Stimulated activated CD8-positive, alpha-beta memory T cell treated with anti-CD3 and anti-CD28 coated beads, Interleukin-4, amount 100 ng/mL, for 48 hours (primary cell): ENCODE measurements around the gene FLOT1.

Experiments used
- DNase-seq: peaks from one replicate; pipeline ENCODE4 v3.0.0-alpha.2; 2020

FLOT1 gene, protein sequence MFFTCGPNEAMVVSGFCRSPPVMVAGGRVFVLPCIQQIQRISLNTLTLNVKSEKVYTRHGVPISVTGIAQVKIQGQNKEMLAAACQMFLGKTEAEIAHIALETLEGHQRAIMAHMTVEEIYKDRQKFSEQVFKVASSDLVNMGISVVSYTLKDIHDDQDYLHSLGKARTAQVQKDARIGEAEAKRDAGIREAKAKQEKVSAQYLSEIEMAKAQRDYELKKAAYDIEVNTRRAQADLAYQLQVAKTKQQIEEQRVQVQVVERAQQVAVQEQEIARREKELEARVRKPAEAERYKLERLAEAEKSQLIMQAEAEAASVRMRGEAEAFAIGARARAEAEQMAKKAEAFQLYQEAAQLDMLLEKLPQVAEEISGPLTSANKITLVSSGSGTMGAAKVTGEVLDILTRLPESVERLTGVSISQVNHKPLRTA

DNA sequence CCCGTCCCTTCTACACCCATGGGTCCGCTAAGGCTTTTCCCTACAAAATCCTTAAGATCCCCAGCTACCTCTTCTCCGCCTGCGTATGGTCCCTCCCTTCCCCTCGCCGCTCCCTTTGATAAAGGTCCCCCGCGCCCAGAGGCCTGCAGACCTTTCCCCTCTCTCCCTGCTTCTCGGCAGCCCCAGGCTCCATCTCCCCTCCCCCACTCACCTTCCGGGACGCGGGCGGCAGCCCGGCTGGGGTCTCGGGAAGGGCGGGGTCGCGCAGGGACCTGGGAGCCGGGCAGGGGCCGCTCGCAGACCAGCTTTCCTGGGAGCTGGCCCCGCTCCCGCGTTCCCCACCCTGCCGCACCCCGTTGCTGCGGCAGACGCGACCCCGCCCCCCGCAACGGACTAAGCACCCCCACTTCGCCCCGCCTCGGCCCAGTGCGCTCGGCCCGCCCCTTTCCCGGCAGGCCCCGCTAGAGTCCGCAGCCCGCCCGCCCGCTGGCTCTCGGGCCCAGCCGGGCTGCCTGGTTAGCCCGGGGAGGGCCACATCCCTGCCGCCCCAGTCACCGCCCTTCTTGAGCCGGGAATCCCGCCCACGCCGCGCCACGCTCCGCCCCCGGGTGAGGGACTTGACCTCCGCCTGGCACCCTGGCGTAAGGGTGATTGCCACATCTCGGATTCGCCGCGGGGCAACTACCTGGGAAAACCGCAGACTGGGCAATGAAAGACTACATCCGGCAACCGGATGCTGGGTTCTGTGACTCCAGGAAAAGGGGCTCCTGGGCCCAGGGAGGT, at the start of gene FLOT1:
TSS of gene FLOT1 (minus strand) at position 372 of the 783 bp plus-strand sequence. CDS start 498 bp downstream, outside the sequence.
- DNase-seq, result peak; percentile 99

DNA sequence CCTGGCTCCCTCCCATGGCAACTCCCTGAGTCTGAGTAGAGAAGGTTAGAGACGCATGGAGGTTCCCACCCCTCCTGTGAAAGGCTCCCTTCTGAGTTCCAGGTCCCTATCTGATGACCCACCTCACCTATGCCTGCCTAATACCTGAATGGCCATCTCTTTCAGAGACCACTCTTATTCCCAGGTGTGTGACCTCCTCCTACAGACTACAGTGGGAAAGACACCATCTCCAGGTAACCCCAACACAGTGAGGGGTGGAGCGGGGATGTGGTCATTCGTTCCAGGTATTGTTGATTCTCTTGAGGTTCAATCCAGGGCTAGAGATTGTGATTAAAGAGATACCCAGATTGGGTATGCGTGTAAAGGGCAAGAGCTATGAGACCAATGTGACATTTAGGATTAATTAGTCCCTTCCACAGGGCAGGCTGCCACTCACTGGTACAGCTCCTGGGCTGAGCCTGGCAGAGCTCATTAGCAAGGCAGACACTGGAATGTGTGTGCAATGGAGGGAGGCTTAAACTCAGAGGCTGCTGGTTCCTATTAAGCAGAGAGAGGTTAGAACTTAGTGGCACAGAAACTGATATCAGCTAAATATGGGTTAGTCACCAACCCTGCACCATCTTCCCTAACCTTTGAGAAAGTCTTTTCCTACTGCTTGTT, 48.4 kb upstream of the FLOT1 start:
- no peak for DNase-seq

GRCh38 chr6:30789606-30790005, 47.1 kb upstream of the FLOT1 start:
- no peak for DNase-seq

DNA sequence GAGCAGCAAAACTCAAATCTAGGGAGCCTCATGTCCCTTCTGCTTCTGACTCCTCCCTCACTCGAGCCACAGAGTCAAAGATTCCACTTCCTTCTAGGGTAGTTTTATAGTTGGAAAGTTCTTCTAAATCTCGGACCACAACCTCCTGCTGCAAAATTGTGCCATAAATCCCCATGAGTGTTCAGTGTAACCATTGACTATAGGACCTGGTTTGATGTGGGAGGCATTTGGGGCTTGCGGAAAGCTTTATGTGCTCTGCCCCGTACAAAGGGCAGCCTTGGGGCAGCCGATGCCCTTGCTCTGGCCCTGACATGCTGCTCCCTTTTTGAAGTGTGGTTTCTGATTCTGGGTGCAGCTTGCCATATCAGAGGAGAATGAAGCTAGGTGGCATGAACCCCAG, 45.5 kb upstream of the FLOT1 start:
- no peak for DNase-seq

- no peak for DNase-seq
Measured at GRCh38 chr6:30782425-30783014, 40.0 kb upstream of the FLOT1 start.

GRCh38 chr6:30781743-30782424, 39.4 kb upstream of the FLOT1 start:
- no peak for DNase-seq

- DNase-seq, result no peak
Measured at GRCh38 chr6:30781395-30781742, 38.9 kb upstream of the FLOT1 start.

DNA sequence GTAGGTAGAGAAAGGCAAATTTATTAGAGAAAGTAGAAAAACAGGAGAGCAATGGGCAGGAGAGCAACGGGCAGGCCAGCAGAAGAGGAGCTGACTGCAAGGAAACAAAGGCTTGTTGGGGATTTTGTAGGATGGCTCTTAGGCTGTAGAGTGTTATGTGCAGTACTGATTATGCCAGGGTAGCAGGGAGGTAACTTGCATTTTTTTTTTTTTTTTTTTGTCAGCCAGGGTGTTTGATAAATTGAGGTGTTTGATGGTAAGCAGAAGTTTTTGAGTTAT, 38.1 kb upstream of the FLOT1 start:
- DNase-seq, result no peak

GRCh38 chr6:30779850-30780641, 37.6 kb upstream of the FLOT1 start:
- no peak for DNase-seq

DNA sequence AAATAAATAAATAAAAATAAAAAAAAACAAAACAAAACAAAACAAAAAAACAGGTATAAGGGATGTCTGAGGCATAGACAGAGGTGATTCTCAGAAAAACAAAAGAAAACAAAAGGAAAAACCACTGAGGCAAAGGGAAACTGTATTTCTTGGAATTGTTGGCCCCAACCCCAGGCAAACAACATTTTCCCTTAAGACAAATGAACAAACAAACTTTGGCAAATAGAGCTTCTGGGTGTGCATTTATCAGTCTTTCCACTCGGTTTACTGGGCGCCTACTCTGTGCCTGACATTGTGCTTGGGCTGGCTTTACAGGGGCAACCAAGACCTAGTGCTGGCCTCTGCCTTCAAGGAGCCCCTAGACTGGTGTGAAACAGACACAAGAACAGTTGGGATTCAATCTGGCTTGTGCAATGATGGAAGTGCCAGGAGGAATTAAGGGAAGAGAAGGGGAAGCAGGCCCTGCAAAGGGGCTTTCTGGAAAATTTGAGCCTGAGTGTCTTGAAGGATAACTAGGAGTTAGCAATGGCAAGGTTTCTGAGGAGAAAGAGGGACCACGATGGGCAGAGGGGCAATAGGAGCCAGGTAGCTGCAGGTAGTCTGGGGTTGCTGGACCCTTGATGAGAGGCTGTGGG, 35.6 kb upstream of the FLOT1 start:
- DNase-seq, result no peak

DNA sequence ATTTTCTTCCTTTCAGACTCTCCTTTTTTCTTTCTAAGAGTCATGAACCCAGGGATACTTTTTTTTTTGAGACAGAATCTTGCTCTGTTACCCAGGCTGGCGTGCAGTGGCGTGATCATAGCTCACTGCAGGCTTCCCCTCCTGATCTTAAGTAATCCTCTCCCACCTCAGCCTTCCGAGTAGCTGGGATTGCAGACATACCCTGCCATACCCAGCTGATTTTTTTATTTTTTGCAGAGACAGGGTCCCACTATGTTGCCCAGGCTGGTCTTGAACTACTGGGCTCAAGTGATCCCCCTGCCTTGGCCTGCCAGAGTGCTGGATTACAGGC, 34.6 kb upstream of the FLOT1 start:
- no peak for DNase-seq

- no peak for DNase-seq
Measured at GRCh38 chr6:30776390-30777154, 34.1 kb upstream of the FLOT1 start.

DNA sequence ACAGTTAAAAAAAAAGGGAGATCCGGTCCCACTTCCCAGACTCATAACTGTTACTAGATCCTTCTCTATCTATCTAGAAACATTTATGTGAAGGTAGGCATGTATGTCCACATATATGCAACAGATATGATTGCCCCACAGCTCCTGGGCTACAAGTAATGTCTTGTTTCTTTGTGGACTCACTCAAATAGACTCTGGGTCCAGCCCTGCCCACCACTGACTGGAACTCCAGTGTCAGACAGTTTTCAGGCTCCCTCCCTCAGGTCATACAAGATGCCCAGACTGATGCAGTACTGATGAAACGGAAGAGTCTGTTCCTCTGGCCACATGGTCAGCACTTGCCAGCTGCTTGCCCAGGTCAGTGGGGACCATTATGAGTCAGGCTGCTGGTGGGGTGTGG, 32.6 kb upstream of the FLOT1 start:
- DNase-seq, result no peak

DNA sequence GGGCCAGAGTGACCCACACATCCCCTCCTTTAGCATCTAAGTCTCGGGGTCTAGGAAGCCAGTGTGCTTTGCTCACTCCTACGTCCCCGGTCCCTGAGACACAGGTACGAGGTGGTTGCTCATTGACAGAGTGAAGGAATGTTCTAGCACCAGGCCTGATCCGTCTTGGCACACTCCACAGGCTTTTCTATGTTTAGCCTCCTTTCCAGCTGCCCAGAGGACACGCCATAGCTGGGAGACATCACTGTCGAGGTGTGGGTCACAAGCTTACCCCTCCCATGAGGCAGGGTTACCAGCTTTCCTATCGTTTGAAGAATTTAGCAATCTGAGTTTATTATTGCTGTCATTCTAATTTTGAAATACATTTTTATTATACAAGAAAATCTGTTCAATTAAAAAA, 32.2 kb upstream of the FLOT1 start:
- no peak for DNase-seq

DNA sequence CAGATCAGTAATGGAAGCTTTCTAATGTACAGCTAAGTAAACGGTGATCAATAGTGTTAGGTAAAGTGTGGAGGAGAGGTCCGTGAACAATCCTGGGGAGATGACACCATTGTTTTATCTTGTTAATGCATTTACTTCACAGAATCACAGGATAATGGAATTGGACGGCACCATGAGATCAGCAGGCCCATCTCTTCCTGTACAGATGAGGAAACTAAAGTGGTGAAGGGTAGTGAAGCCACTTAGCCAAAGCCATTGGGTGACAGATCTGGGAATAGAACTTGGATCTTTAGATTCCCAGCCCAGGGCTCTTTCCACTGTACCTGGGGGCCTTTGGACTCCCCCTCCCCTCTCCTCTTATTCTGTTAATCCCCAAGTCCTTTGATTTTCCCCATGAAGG, 28.1 kb upstream of the FLOT1 start:
- DNase-seq, result no peak

GRCh38 chr6:30769853-30770524, 27.5 kb upstream of the FLOT1 start:
- DNase-seq, result no peak

DNA sequence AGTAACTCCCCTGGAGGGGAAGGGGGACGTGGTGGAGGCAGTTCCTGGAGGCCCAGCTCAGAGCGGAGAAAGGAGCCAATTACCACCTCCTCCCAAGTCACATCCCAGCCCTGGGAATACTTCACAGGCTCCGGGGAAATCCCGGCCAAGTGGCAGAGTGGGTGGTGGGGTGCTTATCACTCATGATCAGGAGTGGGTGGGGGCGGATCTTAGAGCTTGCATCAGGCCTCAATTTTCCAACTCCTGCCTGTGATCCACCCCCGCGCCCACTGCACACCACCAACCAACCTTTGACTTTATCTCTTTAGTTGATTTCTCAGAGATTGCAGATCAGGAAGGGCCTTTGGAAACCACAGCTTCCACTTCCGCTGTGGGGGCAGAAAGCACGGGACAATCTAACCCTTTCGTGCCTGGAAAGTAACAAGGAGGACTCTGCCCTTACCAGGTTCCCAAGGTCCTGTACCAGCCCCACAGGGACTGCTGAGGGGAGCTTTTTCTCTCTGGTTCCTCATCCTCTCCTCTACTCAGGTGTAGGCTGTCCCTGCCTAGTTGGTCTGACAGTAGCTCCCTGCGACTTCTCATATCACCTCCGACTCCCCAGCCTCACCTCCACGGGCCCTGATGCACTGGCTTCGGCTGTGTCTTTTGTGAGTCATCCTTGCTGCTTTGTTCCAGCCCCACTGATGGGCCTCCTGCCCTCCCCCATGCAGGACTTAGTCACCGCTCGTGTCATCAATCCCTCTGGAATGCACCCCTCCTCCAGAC, 26.8 kb upstream of the FLOT1 start:
- DNase-seq, result peak; percentile 89

DNA sequence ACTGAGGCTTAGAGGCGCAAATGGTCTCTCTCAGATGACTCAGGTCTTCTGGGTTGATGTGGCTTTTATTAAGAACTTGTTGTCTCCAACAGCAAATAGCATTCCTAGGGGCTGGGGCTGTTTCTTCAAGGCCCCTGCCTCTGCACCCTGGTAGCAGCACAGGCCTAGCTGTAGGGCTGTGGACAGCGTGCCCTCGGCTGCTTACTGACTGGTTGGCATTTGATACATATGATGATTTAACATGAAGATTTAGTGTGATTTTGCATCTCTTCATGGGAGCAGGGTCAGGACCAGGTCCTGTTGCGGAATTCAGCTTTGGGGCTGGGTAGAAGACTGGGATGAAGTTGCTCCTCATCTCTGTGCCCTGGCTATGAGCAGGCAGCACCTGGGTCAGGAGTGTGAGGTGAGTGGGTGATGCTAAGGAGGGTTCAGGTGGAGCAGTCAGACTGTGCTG, 26.2 kb upstream of the FLOT1 start:
- peak; percentile 63 for DNase-seq

DNA sequence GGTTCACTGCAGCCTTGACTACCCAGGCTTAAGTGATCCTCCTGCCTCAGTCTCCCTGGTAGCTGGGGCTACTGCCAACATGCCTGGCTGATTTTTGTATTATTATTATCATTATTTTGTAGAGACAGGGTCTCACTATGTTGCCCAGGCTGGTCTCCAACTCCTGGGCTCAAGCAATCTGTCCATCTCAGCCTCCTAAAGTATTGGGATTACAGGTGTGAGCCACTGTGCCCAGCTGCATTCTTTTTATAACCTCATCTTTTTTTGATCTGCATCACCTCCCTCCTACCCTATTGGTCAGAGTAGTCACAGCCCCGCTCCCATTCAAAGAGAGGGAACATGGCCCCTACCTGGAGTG, 25.4 kb upstream of the FLOT1 start:
- no peak for DNase-seq
